KMS-11 (cell line): ENCODE data around the gene TMEM11.

Experiments used
- H2AFZ ChIP-seq: fragments of 200-600 bp; sonication (generic); 2 replicates; pipeline ENCODE4 v1.6.1; 2016; ENCODE audit warnings: antibody characterized with exemption, mixed run types, low read depth
- H3K27ac ChIP-seq: fragments of 200-600 bp; sonication (generic); 2 replicates; pipeline ENCODE4 v1.6.1; 2016; ENCODE audit warnings: mild to moderate bottlenecking, mixed run types
- H3K27me3 ChIP-seq: fragments of 200-600 bp; sonication (generic); 2 replicates; pipeline ENCODE4 v1.6.1; 2017; ENCODE audit warnings: mild to moderate bottlenecking, low read depth, mixed run types, moderate library complexity; ENCODE audit not compliant: insufficient read depth
- H3K36me3 ChIP-seq: fragments of 200-600 bp; sonication (generic); 2 replicates; pipeline ENCODE4 v1.6.1; 2017; ENCODE audit warnings: mild to moderate bottlenecking, mixed run types; ENCODE audit not compliant: insufficient read depth
- H3K4me1 ChIP-seq: fragments of 200-600 bp; sonication (generic); 2 replicates; pipeline ENCODE4 v1.6.1; 2016; ENCODE audit warnings: mild to moderate bottlenecking, low read depth, mixed run types; ENCODE audit not compliant: poor library complexity, severe bottlenecking
- H3K4me2 ChIP-seq: fragments of 200-600 bp; sonication (generic); 2 replicates; pipeline ENCODE4 v1.7.0; 2016; ENCODE audit warnings: mild to moderate bottlenecking, mixed run types
- H3K4me3 ChIP-seq: fragments of 200-600 bp; sonication (generic); IDR thresholded peaks from 2 replicates; pipeline ENCODE4 v1.6.1; 2017; ENCODE audit warnings: low read depth, low read length, mixed read lengths; ENCODE audit not compliant: insufficient read depth
- H3K79me2 ChIP-seq: fragments of 200-600 bp; sonication (generic); 2 replicates; pipeline ENCODE4 v1.6.1; 2016; ENCODE audit warnings: low read depth, mixed run types; ENCODE audit not compliant: insufficient read depth
- H3K9ac ChIP-seq: fragments of 200-600 bp; sonication (generic); 2 replicates; pipeline ENCODE4 v1.6.1; 2016; ENCODE audit warnings: mild to moderate bottlenecking, mixed run types
- H4K20me1 ChIP-seq: fragments of 200-600 bp; sonication (generic); 2 replicates; pipeline ENCODE4 v1.6.1; 2016; ENCODE audit warnings: mild to moderate bottlenecking, mixed run types; ENCODE audit not compliant: insufficient read depth
- TF ChIP-seq, protein P1 (sequence below): fragments of 200-600 bp; sonication (generic); conservative IDR thresholded peaks from 2 replicates; pipeline ENCODE4 v1.6.1; 2017; ENCODE audit warnings: low read depth, mild to moderate bottlenecking, antibody characterized with exemption, low read length, moderate library complexity, mixed read lengths

The TMEM11 gene

DNA sequence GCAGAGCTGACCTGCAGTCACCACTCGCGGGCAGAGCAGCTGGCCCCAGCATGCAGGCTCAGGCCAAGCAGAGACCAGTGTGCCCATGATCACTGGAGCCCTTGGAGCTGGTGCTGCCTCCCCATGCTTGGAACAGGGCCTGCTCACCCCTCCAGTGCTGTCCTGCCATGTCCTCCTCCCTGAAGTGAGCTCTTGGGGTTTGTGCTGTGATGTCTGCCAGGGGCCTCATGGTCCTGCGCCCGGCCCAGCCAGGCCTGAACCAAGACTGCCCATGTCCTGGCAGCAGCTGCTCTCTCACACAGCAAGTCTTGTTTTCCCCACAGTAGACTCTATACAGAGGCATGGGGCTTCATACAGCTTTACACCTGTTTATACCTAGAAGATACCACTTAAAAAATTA lies 24.6 kb downstream of the TMEM11 start:
- Histone ChIP-seq H3K4me1 (peaks cover 27% of the 10 kb centered on the region), H3K79me2 (no peaks in the 10 kb centered on the region), H3K27ac (no peak overlapping the region), H3K9ac (no peak overlapping the region), H3K27me3 (no peaks in the 10 kb centered on the region), H2AFZ (no peak overlapping the region), H3K4me3 (no peak overlapping the region), H3K36me3 (no peaks in the 10 kb centered on the region), H3K4me2 (no peak overlapping the region), H4K20me1 (no peaks in the 10 kb centered on the region)
- TF ChIP-seq, protein P1, sequence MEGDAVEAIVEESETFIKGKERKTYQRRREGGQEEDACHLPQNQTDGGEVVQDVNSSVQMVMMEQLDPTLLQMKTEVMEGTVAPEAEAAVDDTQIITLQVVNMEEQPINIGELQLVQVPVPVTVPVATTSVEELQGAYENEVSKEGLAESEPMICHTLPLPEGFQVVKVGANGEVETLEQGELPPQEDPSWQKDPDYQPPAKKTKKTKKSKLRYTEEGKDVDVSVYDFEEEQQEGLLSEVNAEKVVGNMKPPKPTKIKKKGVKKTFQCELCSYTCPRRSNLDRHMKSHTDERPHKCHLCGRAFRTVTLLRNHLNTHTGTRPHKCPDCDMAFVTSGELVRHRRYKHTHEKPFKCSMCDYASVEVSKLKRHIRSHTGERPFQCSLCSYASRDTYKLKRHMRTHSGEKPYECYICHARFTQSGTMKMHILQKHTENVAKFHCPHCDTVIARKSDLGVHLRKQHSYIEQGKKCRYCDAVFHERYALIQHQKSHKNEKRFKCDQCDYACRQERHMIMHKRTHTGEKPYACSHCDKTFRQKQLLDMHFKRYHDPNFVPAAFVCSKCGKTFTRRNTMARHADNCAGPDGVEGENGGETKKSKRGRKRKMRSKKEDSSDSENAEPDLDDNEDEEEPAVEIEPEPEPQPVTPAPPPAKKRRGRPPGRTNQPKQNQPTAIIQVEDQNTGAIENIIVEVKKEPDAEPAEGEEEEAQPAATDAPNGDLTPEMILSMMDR, result no peak

DNA sequence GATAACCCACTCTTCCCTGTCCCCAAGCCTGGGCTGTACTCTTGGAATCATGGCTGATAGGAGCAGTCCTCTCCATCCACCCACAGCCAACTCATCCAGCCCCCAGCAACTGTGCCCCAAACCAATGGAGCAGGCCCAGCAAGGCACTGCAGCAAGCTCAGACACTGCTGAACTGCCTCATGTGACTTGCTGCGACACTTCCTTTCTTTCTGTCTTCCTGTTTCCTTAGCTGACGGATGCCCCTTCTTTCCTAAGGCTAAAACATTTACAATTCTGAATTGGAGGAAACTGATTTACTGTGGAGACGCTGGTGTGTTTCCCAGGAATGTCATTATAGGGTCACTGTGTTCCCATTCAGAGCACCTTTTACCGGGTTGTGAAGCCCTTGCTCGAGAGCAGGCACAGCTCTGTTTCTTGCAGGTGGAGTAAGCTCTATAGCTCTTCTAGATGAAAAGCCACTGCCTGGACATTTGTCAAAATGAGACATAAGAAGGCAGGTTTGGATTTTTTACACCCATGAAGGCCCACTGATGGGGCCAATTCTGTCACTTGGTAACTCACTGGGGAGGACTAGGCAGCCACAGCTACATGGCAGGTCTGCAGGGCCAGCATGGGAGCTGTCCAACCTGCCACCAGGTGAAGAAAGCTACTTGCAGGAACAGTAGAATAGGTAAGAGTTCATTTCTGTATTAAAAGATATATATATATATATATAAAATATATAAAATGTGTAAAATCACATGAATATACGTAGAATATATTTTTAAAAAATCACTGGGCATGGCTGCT lies 27.4 kb downstream of the TMEM11 start:
- H3K4me2 ChIP-seq, result no peak overlapping the region
- TF ChIP-seq, protein P1, result no peak
- no peak overlapping the region for H3K9ac ChIP-seq
- H3K27me3 ChIP-seq, result no peaks in the 10 kb centered on the region
- H3K4me1 ChIP-seq, result peaks cover 6% of the 10 kb centered on the region
- H3K79me2 ChIP-seq, result no peaks in the 10 kb centered on the region
- no peak overlapping the region for H2AFZ ChIP-seq
- H4K20me1 ChIP-seq, result no peaks in the 10 kb centered on the region
- H3K4me3 ChIP-seq, result no peak overlapping the region
- no peaks in the 10 kb centered on the region for H3K36me3 ChIP-seq
- no peak overlapping the region for H3K27ac ChIP-seq

DNA sequence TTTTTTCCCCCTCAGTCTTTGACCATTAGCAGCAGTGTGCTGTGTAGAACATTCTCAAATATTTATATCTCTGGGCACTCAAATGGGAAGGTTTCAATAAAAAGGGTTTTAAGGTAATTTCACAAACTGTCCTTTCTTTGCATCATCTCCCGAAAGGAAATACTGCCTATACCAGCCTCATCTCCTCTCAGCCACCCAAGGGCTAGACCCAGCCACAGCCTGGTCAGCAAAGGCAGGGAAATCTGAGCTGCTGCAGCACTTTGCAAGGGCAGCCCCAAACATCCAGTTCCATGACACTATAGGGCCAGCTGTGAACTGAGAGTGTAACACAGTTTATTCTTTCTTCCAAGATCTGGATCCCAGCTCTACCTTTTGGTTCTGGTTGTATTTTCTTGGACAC lies 28.9 kb downstream of the TMEM11 start:
- H3K27me3 ChIP-seq, result no peaks in the 10 kb centered on the region
- no peak overlapping the region for H3K4me3 ChIP-seq
- no peaks in the 10 kb centered on the region for H3K36me3 ChIP-seq
- H4K20me1 ChIP-seq, result no peaks in the 10 kb centered on the region
- no peak overlapping the region for H3K4me2 ChIP-seq
- H3K4me1 ChIP-seq, result peaks cover 3% of the 10 kb centered on the region
- TF ChIP-seq, protein P1, result no peak
- no peak overlapping the region for H2AFZ ChIP-seq
- H3K9ac ChIP-seq, result no peak overlapping the region
- no peak overlapping the region for H3K27ac ChIP-seq
- no peaks in the 10 kb centered on the region for H3K79me2 ChIP-seq

DNA sequence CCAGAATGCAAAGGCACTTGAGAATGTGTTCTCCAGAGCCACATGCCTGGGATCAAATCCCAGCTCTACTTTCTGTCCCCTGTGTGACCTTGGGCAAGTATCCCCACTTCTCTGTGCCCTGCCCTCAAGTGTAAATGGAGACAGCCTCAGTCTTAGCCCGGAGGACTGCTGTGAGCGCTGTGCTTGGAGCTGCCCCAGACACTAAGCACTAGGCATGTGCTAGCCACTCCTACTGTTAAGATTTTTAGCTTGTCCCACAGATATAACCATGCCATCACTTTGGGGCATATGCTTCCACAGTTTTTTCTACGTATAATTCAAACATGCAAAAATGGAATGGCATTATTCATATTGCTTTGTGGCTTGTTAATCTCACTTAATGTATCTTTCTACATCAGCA lies 29.4 kb downstream of the TMEM11 start:
- peaks cover 3% of the 10 kb centered on the region for H3K4me1 ChIP-seq
- no peak overlapping the region for H2AFZ ChIP-seq
- no peak overlapping the region for H3K4me2 ChIP-seq
- H3K4me3 ChIP-seq, result no peak overlapping the region
- TF ChIP-seq, protein P1, result no peak
- H3K79me2 ChIP-seq, result no peaks in the 10 kb centered on the region
- H3K27ac ChIP-seq, result no peak overlapping the region
- no peak overlapping the region for H3K9ac ChIP-seq
- no peaks in the 10 kb centered on the region for H3K27me3 ChIP-seq
- no peaks in the 10 kb centered on the region for H3K36me3 ChIP-seq
- no peaks in the 10 kb centered on the region for H4K20me1 ChIP-seq
